Neural cell (in vitro differentiated cells): ENCODE data around the gene KCNH6. TPM values are rescaled to one million over a fixed set of nuclear protein-coding genes. Genes with fewer than 3 reads are reported as not detected.

ENCODE experiments used
- H2AFZ ChIP-seq: fragments of 200-600, 300-800 bp; sonication (generic), shearing (Covaris generic); 2 replicates; pipeline ENCODE4 v1.6.0; 2014; ENCODE audit warnings: low read depth, mild to moderate bottlenecking, antibody characterized with exemption, low read length, moderate library complexity
- H3F3A ChIP-seq: fragments of 200-600 bp; shearing (Covaris generic); 2 replicates; pipeline ENCODE4 v1.6.1; 2016; ENCODE audit warnings: mild to moderate bottlenecking, moderate library complexity, mixed read lengths, antibody characterized with exemption, low read length; ENCODE audit not compliant: insufficient read depth, poor library complexity, severe bottlenecking
- H3K27ac ChIP-seq: fragments of 200-600, 300-800 bp; sonication (generic), shearing (Covaris generic); 2 replicates; pipeline ENCODE4 v1.5.1; 2014; ENCODE audit warnings: mild to moderate bottlenecking, low read length, moderate library complexity
- H3K27me3 ChIP-seq: fragments of 300-800, 200-600 bp; sonication (generic), shearing (Covaris generic); 2 replicates; pipeline ENCODE4 v1.6.0; 2014; ENCODE audit warnings: mild to moderate bottlenecking, low read depth, low read length, moderate library complexity; ENCODE audit not compliant: insufficient read depth
- H3K36me3 ChIP-seq: fragments of 300-800, 200-600 bp; sonication (generic), shearing (Covaris generic); 2 replicates; pipeline ENCODE4 v1.5.1; 2014; ENCODE audit warnings: mild to moderate bottlenecking, antibody characterized with exemption, low read length, moderate library complexity; ENCODE audit not compliant: insufficient read depth
- H3K4me2 ChIP-seq: fragments of 300-800, 200-600 bp; sonication (generic), shearing (Covaris generic); 2 replicates; pipeline ENCODE4 v1.6.0; 2014; ENCODE audit warnings: mild to moderate bottlenecking, low read length
- H3K4me3 ChIP-seq: fragments of 300-800, 200-600 bp; sonication (generic), shearing (Covaris generic); 2 replicates; pipeline ENCODE4 v1.5.1; 2014; ENCODE audit warnings: mild to moderate bottlenecking, low read length, moderate library complexity
- H3K79me2 ChIP-seq: fragments of 200-600 bp; shearing (Covaris generic); replicated peaks from 2 replicates; pipeline ENCODE4 v1.6.0; 2014; ENCODE audit warnings: mild to moderate bottlenecking, low read length, moderate library complexity; ENCODE audit not compliant: insufficient read depth
- H3K9ac ChIP-seq: fragments of 300-800, 200-600 bp; sonication (generic), shearing (Covaris generic); 2 replicates; pipeline ENCODE4 v1.6.1; 2016; ENCODE audit warnings: mild to moderate bottlenecking, low read length, mixed read lengths
- H3K9me2 ChIP-seq: fragments of 200-600 bp; shearing (Covaris generic); 2 replicates; pipeline ENCODE4 v1.6.1; 2016; ENCODE audit warnings: mild to moderate bottlenecking, low read length, mixed read lengths; ENCODE audit not compliant: insufficient read depth
- H3K9me3 ChIP-seq: fragments of 200-600, 300-800 bp; sonication (generic), shearing (Covaris generic); 2 replicates; pipeline ENCODE4 v1.6.1; 2016; ENCODE audit warnings: mild to moderate bottlenecking, mixed run types, low read length, moderate library complexity, mixed read lengths
- H4K20me1 ChIP-seq: fragments of 200-600 bp; shearing (Covaris generic); 2 replicates; pipeline ENCODE4 v1.6.1; 2016; ENCODE audit warnings: mild to moderate bottlenecking, mixed run types; ENCODE audit not compliant: insufficient read depth
- EP300 ChIP-seq: fragments of 450-650 bp; conservative IDR thresholded peaks from 2 replicates; pipeline ENCODE4 v1.6.1; 2014; ENCODE audit warnings: antibody characterized with exemption, mild to moderate bottlenecking, moderate library complexity; ENCODE audit not compliant: poor library complexity, severe bottlenecking
- EZH2 ChIP-seq: fragments of 200-600, 300-800 bp; shearing (Covaris generic), sonication (generic); IDR thresholded peaks from 2 replicates; pipeline ENCODE4 v1.6.1; 2014; ENCODE audit warnings: antibody characterized with exemption, low read length, borderline replicate concordance, mild to moderate bottlenecking; ENCODE audit not compliant: insufficient read depth, poor library complexity, severe bottlenecking
- MXI1 ChIP-seq: fragments of 450-650 bp; conservative IDR thresholded peaks from 2 replicates; pipeline ENCODE4 v1.6.1; 2014; ENCODE audit warnings: antibody characterized with exemption, mild to moderate bottlenecking; ENCODE audit not compliant: poor library complexity, severe bottlenecking
- POLR2AphosphoS5 ChIP-seq: IDR thresholded peaks from 2 replicates; pipeline ENCODE4 v1.6.1; 2012
- RAD21 ChIP-seq: fragments of 450-650 bp; conservative IDR thresholded peaks from 2 replicates; pipeline ENCODE4 v1.6.1; 2014; ENCODE audit warnings: antibody characterized with exemption, mild to moderate bottlenecking, moderate library complexity
- SMC3 ChIP-seq: fragments of 450-650 bp; conservative IDR thresholded peaks from 2 replicates; pipeline ENCODE4 v1.6.1; 2014; ENCODE audit warnings: antibody characterized with exemption, mild to moderate bottlenecking, moderate library complexity; ENCODE audit not compliant: poor library complexity
- TAF1 ChIP-seq: IDR thresholded peaks from 2 replicates; pipeline ENCODE4 v1.6.1; 2012; ENCODE audit warnings: low read depth
- polyA plus RNA-seq: library from polyadenylated mRNA; depleted of rRNA; stranded (reverse); fragments of >200 nt; gene quantifications from 2 replicates; pipeline ENCODE4 v1.2.3, GENCODE V29; 2014
- TF ChIP-seq, protein P1 (sequence below): fragments of 450-650 bp; IDR thresholded peaks from 2 replicates; pipeline ENCODE4 v1.5.1; 2014; ENCODE audit warnings: antibody characterized with exemption, mild to moderate bottlenecking, moderate library complexity; ENCODE audit not compliant: poor library complexity, severe bottlenecking
- TF ChIP-seq, protein P2 (sequence below): IDR thresholded peaks from 2 replicates; pipeline ENCODE4 v1.6.1; 2012; ENCODE audit warnings: borderline replicate concordance

The KCNH6 gene
- polyA plus RNA-seq, 1 donor from 2014 or later: not detected

DNA sequence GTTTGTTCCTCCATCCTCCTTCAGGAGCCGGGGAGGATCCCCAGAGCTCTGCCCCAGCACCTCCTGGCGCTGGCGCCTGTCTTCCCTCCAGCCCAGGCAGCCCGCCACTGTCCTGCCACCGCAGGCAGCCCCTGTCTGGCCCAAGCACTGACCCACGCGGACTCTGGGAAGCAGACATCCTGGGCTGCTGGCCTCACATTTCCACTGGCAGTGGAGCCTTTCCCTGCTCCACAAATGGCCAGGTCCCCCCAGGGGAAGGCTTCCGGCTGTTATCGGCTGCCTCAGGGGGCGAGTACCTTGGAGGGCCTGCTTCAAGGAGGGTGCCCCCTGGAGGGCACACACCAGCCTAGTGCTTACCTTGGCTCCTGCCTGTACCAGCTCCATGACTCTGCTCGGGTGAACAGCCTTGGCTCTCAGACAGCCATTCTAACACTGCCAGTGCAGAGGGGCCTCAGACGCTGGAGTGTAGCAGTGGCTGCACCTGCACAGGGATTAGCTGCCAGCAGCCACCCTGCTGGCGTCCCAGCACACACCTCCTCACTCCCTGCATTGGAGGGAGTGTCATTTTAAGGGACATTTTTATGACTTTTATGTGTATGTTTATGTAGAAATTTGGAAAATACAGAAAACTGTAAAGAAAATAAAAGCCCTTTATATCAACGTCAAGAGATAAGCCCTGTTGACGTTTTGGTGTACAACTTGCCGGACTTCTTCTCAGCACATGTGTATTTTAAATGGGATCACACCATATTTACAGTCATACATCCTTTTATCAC is 25.3 kb upstream of the KCNH6 start:
- no peak overlapping the region for H3K27ac ChIP-seq
- no peak overlapping the region for H3K4me2 ChIP-seq
- no peak overlapping the region for H3K9ac ChIP-seq
- no peaks in the 10 kb centered on the region for H3K9me3 ChIP-seq
- TF ChIP-seq EP300: no peak
- no peak for TF ChIP-seq TAF1
- TF ChIP-seq, protein P1, sequence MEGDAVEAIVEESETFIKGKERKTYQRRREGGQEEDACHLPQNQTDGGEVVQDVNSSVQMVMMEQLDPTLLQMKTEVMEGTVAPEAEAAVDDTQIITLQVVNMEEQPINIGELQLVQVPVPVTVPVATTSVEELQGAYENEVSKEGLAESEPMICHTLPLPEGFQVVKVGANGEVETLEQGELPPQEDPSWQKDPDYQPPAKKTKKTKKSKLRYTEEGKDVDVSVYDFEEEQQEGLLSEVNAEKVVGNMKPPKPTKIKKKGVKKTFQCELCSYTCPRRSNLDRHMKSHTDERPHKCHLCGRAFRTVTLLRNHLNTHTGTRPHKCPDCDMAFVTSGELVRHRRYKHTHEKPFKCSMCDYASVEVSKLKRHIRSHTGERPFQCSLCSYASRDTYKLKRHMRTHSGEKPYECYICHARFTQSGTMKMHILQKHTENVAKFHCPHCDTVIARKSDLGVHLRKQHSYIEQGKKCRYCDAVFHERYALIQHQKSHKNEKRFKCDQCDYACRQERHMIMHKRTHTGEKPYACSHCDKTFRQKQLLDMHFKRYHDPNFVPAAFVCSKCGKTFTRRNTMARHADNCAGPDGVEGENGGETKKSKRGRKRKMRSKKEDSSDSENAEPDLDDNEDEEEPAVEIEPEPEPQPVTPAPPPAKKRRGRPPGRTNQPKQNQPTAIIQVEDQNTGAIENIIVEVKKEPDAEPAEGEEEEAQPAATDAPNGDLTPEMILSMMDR: no peak
- H3F3A ChIP-seq: no peaks in the 10 kb centered on the region
- H4K20me1 ChIP-seq: no peaks in the 10 kb centered on the region
- H3K79me2 ChIP-seq: no peaks in the 10 kb centered on the region
- no peaks in the 10 kb centered on the region for H3K9me2 ChIP-seq
- no peaks in the 10 kb centered on the region for H3K36me3 ChIP-seq
- H3K4me3 ChIP-seq: no peak overlapping the region
- peaks cover 3% of the 10 kb centered on the region for H3K27me3 ChIP-seq
- H2AFZ ChIP-seq: no peak overlapping the region

DNA sequence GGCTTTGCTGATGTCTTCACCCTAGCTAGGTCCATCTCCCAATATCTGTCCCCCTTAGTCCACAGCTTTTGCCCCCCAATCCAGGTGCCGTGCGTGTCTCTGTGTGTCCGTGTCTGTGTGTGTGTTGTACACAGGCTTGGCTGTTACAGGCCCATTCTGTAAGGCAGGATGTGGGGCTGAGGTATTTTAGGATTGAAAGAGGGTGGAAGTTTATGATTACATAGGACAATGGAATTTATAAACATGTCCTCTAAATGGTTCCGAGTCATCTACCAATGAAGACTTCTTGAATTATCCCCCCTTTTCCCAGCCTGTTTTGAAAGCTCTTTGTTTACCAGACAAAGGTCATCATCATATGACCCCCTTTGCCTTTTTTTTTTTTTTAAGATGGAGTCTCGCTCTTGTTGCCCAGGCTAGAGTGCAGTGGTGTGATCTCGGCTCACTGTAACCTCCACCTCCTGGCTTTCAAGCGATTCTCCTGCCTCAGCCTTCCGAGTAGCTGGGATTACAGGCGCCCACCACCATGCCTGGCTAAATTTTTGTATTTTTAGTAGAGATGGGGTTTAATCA is 24.4 kb upstream of the KCNH6 start:
- Histone ChIP-seq H3F3A (no peaks in the 10 kb centered on the region), H3K4me3 (no peak overlapping the region), H3K36me3 (no peaks in the 10 kb centered on the region), H3K9me3 (no peaks in the 10 kb centered on the region), H4K20me1 (no peaks in the 10 kb centered on the region), H2AFZ (no peak overlapping the region), H3K9me2 (no peaks in the 10 kb centered on the region), H3K27ac (no peak overlapping the region), H3K9ac (no peak overlapping the region), H3K4me2 (no peak overlapping the region), H3K79me2 (no peaks in the 10 kb centered on the region), H3K27me3 (peaks cover 3% of the 10 kb centered on the region)
- TF ChIP-seq, protein P1: no peak
- TF ChIP-seq, protein P2, sequence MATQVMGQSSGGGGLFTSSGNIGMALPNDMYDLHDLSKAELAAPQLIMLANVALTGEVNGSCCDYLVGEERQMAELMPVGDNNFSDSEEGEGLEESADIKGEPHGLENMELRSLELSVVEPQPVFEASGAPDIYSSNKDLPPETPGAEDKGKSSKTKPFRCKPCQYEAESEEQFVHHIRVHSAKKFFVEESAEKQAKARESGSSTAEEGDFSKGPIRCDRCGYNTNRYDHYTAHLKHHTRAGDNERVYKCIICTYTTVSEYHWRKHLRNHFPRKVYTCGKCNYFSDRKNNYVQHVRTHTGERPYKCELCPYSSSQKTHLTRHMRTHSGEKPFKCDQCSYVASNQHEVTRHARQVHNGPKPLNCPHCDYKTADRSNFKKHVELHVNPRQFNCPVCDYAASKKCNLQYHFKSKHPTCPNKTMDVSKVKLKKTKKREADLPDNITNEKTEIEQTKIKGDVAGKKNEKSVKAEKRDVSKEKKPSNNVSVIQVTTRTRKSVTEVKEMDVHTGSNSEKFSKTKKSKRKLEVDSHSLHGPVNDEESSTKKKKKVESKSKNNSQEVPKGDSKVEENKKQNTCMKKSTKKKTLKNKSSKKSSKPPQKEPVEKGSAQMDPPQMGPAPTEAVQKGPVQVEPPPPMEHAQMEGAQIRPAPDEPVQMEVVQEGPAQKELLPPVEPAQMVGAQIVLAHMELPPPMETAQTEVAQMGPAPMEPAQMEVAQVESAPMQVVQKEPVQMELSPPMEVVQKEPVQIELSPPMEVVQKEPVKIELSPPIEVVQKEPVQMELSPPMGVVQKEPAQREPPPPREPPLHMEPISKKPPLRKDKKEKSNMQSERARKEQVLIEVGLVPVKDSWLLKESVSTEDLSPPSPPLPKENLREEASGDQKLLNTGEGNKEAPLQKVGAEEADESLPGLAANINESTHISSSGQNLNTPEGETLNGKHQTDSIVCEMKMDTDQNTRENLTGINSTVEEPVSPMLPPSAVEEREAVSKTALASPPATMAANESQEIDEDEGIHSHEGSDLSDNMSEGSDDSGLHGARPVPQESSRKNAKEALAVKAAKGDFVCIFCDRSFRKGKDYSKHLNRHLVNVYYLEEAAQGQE: no peak
- TF ChIP-seq TAF1: no peak
- no peak for TF ChIP-seq RAD21
- TF ChIP-seq POLR2AphosphoS5: no peak
- TF ChIP-seq MXI1: no peak
- no peak for TF ChIP-seq EZH2
- no peak for TF ChIP-seq EP300
- no peak for TF ChIP-seq SMC3
